SK-N-SH treated with all-trans-retinoic acid at 6 μM for 48 hours (cell line): ENCODE measurements around the gene HIVEP3.

Experiments used
- ATAC-seq: fragments of 200-7000 bp; cut with Tn5 transposase; 3 replicates; pipeline ENCODE4 v1.9.1; 2020; ENCODE audit warnings: mild to moderate bottlenecking, moderate library complexity
- ARNTL ChIP-seq: fragments of 450-650 bp; formaldehyde crosslinking; IDR thresholded peaks from 2 replicates; pipeline ENCODE4 v1.5.0; 2020; ENCODE audit warnings: low read depth, mild to moderate bottlenecking, moderate library complexity, borderline replicate concordance
- BACH2 ChIP-seq: fragments of 250-450 bp; sonication (Bioruptor Pico); IDR thresholded peaks from 2 replicates; pipeline ENCODE4 v1.9.0; 2021; ENCODE audit warnings: mild to moderate bottlenecking, borderline replicate concordance
- CSDC2 ChIP-seq: fragments of 250-450 bp; sonication (Bioruptor Pico); IDR thresholded peaks from 2 replicates; pipeline ENCODE4 v1.5.0; 2020; ENCODE audit warnings: mild to moderate bottlenecking, moderate library complexity
- ESRRG ChIP-seq: fragments of 250-450 bp; sonication (Bioruptor Pico); IDR thresholded peaks from 2 replicates; pipeline ENCODE4 v1.6.1; 2021; ENCODE audit warnings: mild to moderate bottlenecking
- GLIS3 ChIP-seq: fragments of 250-450 bp; sonication (Bioruptor Pico); IDR thresholded peaks from 2 replicates; pipeline ENCODE4 v1.5.0; 2020; ENCODE audit warnings: mild to moderate bottlenecking, moderate library complexity
- ISL1 ChIP-seq: fragments of 250-450 bp; sonication (Bioruptor Pico); IDR thresholded peaks from 2 replicates; pipeline ENCODE4 v2.1.2; 2022; ENCODE audit warnings: mild to moderate bottlenecking, moderate library complexity
- OSR1 ChIP-seq: fragments of 250-450 bp; sonication (Bioruptor Pico); IDR thresholded peaks from 2 replicates; pipeline ENCODE4 v1.8.0; 2022; ENCODE audit warnings: moderate library complexity, mild to moderate bottlenecking, inconsistent platforms
- PPARA ChIP-seq: fragments of 250-450 bp; sonication (Bioruptor Pico); IDR thresholded peaks from 2 replicates; pipeline ENCODE4 v1.5.0; 2020; ENCODE audit warnings: mild to moderate bottlenecking, borderline replicate concordance
- RARB ChIP-seq: fragments of 250-450 bp; sonication (Bioruptor Pico); IDR thresholded peaks from 2 replicates; pipeline ENCODE4 v1.8.0; 2021; ENCODE audit warnings: mild to moderate bottlenecking, moderate library complexity
- SNAI2 ChIP-seq: fragments of 250-450 bp; sonication (Bioruptor Pico); IDR thresholded peaks from 2 replicates; pipeline ENCODE4 v1.5.0; 2020; ENCODE audit warnings: mild to moderate bottlenecking, moderate library complexity
- TCF4 ChIP-seq: fragments of 250-450 bp; sonication (Bioruptor Pico); IDR thresholded peaks from 2 replicates; pipeline ENCODE4 v1.8.0; 2021; ENCODE audit warnings: mild to moderate bottlenecking, moderate library complexity, borderline replicate concordance
- TOX ChIP-seq: fragments of 250-450 bp; sonication (Bioruptor Pico); IDR thresholded peaks from 2 replicates; pipeline ENCODE4 v1.8.0; 2021; ENCODE audit warnings: mild to moderate bottlenecking, moderate library complexity, borderline replicate concordance
- TSHZ2 ChIP-seq: fragments of 250-450 bp; sonication (Bioruptor Pico); IDR thresholded peaks from 2 replicates; pipeline ENCODE4 v1.5.0; 2020; ENCODE audit warnings: mild to moderate bottlenecking, moderate library complexity
- ZC3H10 ChIP-seq: fragments of 250-450 bp; sonication (Bioruptor Pico); IDR thresholded peaks from 2 replicates; pipeline ENCODE4 v1.5.1; 2021; ENCODE audit warnings: mild to moderate bottlenecking, moderate library complexity
- ZFP3 ChIP-seq: fragments of 250-450 bp; sonication (Bioruptor Pico); IDR thresholded peaks from 2 replicates; pipeline ENCODE4 v1.5.0; 2020; ENCODE audit warnings: mild to moderate bottlenecking, moderate library complexity
- ZFP30 ChIP-seq: fragments of 450-650 bp; formaldehyde crosslinking; IDR thresholded peaks from 2 replicates; pipeline ENCODE4 v1.5.0; 2022; ENCODE audit warnings: mild to moderate bottlenecking, moderate library complexity
- ZNF565 ChIP-seq: fragments of 450-650 bp; formaldehyde crosslinking; conservative IDR thresholded peaks from 2 replicates; pipeline ENCODE4 v1.5.0; 2020; ENCODE audit warnings: low read depth, mild to moderate bottlenecking, moderate library complexity
- ZNF70 ChIP-seq: fragments of 450-650 bp; formaldehyde crosslinking; IDR thresholded peaks from 2 replicates; pipeline ENCODE4 v1.5.0; 2020; ENCODE audit warnings: mild to moderate bottlenecking, moderate library complexity
- ZNF8 ChIP-seq: fragments of 450-650 bp; formaldehyde crosslinking; IDR thresholded peaks from 2 replicates; pipeline ENCODE4 v1.5.0; 2020; ENCODE audit warnings: mild to moderate bottlenecking, moderate library complexity
- TF ChIP-seq, protein P1 (sequence below): fragments of 250-450 bp; sonication (Bioruptor Pico); IDR thresholded peaks from 2 replicates; pipeline ENCODE4 v1.5.1; 2020; ENCODE audit warnings: low read depth, mild to moderate bottlenecking, moderate library complexity
- TF ChIP-seq, protein P2 (sequence below): fragments of 250-450 bp; sonication (Bioruptor Pico); IDR thresholded peaks from 2 replicates; pipeline ENCODE4 v1.8.0; 2021; ENCODE audit warnings: low read depth, mild to moderate bottlenecking, moderate library complexity, borderline replicate concordance
- TF ChIP-seq, protein P3 (sequence below): fragments of 250-450 bp; sonication (Bioruptor Pico); IDR thresholded peaks from 2 replicates; pipeline ENCODE4 v1.5.1; 2021; ENCODE audit warnings: mild to moderate bottlenecking, moderate library complexity
- TF ChIP-seq, protein P4 (sequence below): fragments of 250-450 bp; sonication (Bioruptor Pico); IDR thresholded peaks from 2 replicates; pipeline ENCODE4 v1.8.0; 2020; ENCODE audit warnings: mild to moderate bottlenecking, moderate library complexity, borderline replicate concordance

The HIVEP3 gene

GRCh38 chr1:41719590-41719989 lies 199.1 kb downstream of the HIVEP3 start:
- ATAC-seq: no peak
- TF ChIP-seq ZFP3 (CRISPR knock-in tag): no peak
- no peak for TF ChIP-seq RARB
- no peak for TF ChIP-seq PPARA (CRISPR knock-in tag)
- no peak for TF ChIP-seq OSR1 (CRISPR knock-in tag)
- TF ChIP-seq ZFP30 (CRISPR knock-in tag): no peak
- TF ChIP-seq, protein P1, sequence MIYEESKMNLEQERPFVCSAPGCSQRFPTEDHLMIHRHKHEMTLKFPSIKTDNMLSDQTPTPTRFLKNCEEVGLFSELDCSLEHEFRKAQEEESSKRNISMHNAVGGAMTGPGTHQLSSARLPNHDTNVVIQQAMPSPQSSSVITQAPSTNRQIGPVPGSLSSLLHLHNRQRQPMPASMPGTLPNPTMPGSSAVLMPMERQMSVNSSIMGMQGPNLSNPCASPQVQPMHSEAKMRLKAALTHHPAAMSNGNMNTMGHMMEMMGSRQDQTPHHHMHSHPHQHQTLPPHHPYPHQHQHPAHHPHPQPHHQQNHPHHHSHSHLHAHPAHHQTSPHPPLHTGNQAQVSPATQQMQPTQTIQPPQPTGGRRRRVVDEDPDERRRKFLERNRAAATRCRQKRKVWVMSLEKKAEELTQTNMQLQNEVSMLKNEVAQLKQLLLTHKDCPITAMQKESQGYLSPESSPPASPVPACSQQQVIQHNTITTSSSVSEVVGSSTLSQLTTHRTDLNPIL (CRISPR knock-in tag): no peak
- TF ChIP-seq BACH2: no peak
- TF ChIP-seq, protein P2, sequence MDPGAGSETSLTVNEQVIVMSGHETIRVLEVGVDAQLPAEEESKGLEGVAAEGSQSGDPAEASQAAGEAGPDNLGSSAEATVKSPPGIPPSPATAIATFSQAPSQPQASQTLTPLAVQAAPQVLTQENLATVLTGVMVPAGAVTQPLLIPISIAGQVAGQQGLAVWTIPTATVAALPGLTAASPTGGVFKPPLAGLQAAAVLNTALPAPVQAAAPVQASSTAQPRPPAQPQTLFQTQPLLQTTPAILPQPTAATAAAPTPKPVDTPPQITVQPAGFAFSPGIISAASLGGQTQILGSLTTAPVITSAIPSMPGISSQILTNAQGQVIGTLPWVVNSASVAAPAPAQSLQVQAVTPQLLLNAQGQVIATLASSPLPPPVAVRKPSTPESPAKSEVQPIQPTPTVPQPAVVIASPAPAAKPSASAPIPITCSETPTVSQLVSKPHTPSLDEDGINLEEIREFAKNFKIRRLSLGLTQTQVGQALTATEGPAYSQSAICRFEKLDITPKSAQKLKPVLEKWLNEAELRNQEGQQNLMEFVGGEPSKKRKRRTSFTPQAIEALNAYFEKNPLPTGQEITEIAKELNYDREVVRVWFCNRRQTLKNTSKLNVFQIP (CRISPR knock-in tag): no peak
- no peak for TF ChIP-seq ZC3H10 (CRISPR knock-in tag)
- no peak for TF ChIP-seq ZNF70
- TF ChIP-seq ZNF8 (CRISPR knock-in tag): no peak
- TF ChIP-seq TCF4 (CRISPR knock-in tag): no peak
- TF ChIP-seq, protein P3, sequence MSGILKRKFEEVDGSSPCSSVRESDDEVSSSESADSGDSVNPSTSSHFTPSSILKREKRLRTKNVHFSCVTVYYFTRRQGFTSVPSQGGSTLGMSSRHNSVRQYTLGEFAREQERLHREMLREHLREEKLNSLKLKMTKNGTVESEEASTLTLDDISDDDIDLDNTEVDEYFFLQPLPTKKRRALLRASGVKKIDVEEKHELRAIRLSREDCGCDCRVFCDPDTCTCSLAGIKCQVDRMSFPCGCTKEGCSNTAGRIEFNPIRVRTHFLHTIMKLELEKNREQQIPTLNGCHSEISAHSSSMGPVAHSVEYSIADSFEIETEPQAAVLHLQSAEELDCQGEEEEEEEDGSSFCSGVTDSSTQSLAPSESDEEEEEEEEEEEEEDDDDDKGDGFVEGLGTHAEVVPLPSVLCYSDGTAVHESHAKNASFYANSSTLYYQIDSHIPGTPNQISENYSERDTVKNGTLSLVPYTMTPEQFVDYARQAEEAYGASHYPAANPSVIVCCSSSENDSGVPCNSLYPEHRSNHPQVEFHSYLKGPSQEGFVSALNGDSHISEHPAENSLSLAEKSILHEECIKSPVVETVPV (CRISPR knock-in tag): no peak
- TF ChIP-seq SNAI2 (CRISPR knock-in tag): no peak
- no peak for TF ChIP-seq TOX (CRISPR knock-in tag)
- no peak for TF ChIP-seq ESRRG
- TF ChIP-seq ZNF565 (CRISPR knock-in tag): no peak
- no peak for TF ChIP-seq ISL1
- TF ChIP-seq, protein P4, sequence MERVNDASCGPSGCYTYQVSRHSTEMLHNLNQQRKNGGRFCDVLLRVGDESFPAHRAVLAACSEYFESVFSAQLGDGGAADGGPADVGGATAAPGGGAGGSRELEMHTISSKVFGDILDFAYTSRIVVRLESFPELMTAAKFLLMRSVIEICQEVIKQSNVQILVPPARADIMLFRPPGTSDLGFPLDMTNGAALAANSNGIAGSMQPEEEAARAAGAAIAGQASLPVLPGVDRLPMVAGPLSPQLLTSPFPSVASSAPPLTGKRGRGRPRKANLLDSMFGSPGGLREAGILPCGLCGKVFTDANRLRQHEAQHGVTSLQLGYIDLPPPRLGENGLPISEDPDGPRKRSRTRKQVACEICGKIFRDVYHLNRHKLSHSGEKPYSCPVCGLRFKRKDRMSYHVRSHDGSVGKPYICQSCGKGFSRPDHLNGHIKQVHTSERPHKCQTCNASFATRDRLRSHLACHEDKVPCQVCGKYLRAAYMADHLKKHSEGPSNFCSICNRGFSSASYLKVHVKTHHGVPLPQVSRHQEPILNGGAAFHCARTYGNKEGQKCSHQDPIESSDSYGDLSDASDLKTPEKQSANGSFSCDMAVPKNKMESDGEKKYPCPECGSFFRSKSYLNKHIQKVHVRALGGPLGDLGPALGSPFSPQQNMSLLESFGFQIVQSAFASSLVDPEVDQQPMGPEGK (CRISPR knock-in tag): no peak

GRCh38 chr1:41719128-41719527 lies 199.6 kb downstream of the HIVEP3 start:
- TF ChIP-seq PPARA (CRISPR knock-in tag) (no peak), TSHZ2 (CRISPR knock-in tag) (no peak), ZNF8 (CRISPR knock-in tag) (no peak), GLIS3 (CRISPR knock-in tag) (no peak), ZFP3 (CRISPR knock-in tag) (no peak), ZC3H10 (CRISPR knock-in tag) (no peak), ZFP30 (CRISPR knock-in tag) (no peak), CSDC2 (CRISPR knock-in tag) (no peak), ARNTL (CRISPR knock-in tag) (no peak), ISL1 (no peak), SNAI2 (CRISPR knock-in tag) (no peak), BACH2 (no peak), RARB (no peak), OSR1 (CRISPR knock-in tag) (no peak), ZNF70 (no peak), TCF4 (CRISPR knock-in tag) (no peak)
- TF ChIP-seq, protein P2 (CRISPR knock-in tag): no peak
- TF ChIP-seq, protein P3 (CRISPR knock-in tag): no peak
- TF ChIP-seq, protein P4 (CRISPR knock-in tag): no peak
- ATAC-seq: no peak
